SU-DHL-6 (cell line): Measurements from ENCODE around the gene F8.

Experiments
- H2AFZ ChIP-seq: fragments of 200-600 bp; sonication (generic); 2 replicates; pipeline ENCODE4 v1.6.1; 2014; ENCODE audit warnings: low read depth, mild to moderate bottlenecking, moderate library complexity, mixed read lengths, antibody characterized with exemption, low read length; ENCODE audit not compliant: severe bottlenecking
- H3F3A ChIP-seq: fragments of 200-600 bp; shearing (Covaris generic); 2 replicates; pipeline ENCODE4 v1.6.0; 2016; ENCODE audit warnings: antibody characterized with exemption, mild to moderate bottlenecking; ENCODE audit not compliant: insufficient read depth
- H3K27ac ChIP-seq: fragments of 200-600 bp; sonication (generic); 2 replicates; pipeline ENCODE4 v1.5.1; 2016; ENCODE audit warnings: low read depth, mild to moderate bottlenecking, low read length, moderate library complexity, mixed read lengths
- H3K27me3 ChIP-seq: fragments of 200-600 bp; sonication (generic), shearing (Covaris generic); 2 replicates; pipeline ENCODE4 v1.6.0; 2014; ENCODE audit warnings: mild to moderate bottlenecking, low read length
- H3K36me3 ChIP-seq: fragments of 200-600 bp; sonication (generic); 2 replicates; pipeline ENCODE4 v1.6.1; 2014; ENCODE audit warnings: mild to moderate bottlenecking, low read length, mixed read lengths
- H3K4me2 ChIP-seq: fragments of 300-600, 200-600 bp; shearing (Covaris generic), sonication (generic); 2 replicates; pipeline ENCODE4 v1.6.0; 2014; ENCODE audit warnings: low read length, low read depth, mild to moderate bottlenecking; ENCODE audit not compliant: poor library complexity, severe bottlenecking
- H3K4me3 ChIP-seq: fragments of 200-600 bp; sonication (generic); 2 replicates; pipeline ENCODE4 v1.5.1; 2014; ENCODE audit warnings: antibody characterized with exemption, low read length, mild to moderate bottlenecking, mixed read lengths; ENCODE audit not compliant: insufficient read depth, poor library complexity, severe bottlenecking
- H3K79me2 ChIP-seq: fragments of 200-600 bp; sonication (generic); 2 replicates; pipeline ENCODE4 v1.6.1; 2014; ENCODE audit warnings: mild to moderate bottlenecking, low read length, moderate library complexity; ENCODE audit not compliant: insufficient read depth
- H3K9ac ChIP-seq: fragments of 200-600 bp; sonication (generic); 2 replicates; pipeline ENCODE4 v1.7.0; 2014; ENCODE audit warnings: mild to moderate bottlenecking, low read length
- H3K9me2 ChIP-seq: fragments of 200-600 bp; sonication (generic); replicated peaks from 2 replicates; pipeline ENCODE4 v1.6.1; 2014; ENCODE audit warnings: low read length; ENCODE audit not compliant: insufficient read depth
- H3K9me3 ChIP-seq: fragments of 200-600 bp; sonication (generic); 2 replicates; pipeline ENCODE4 v1.6.1; 2014; ENCODE audit warnings: low read length, mixed read lengths; ENCODE audit not compliant: insufficient read depth
- H4K20me1 ChIP-seq: fragments of 200-600 bp; sonication (generic); 2 replicates; pipeline ENCODE4 v1.6.1; 2014; ENCODE audit warnings: low read depth, mild to moderate bottlenecking, antibody characterized with exemption, low read length, moderate library complexity, mixed read lengths
- EZH2phosphoT487 ChIP-seq: fragments of 200-600 bp; sonication (generic), shearing (Covaris generic); conservative IDR thresholded peaks from 2 replicates; pipeline ENCODE4 v1.6.1; 2018; ENCODE audit warnings: mild to moderate bottlenecking, antibody characterized with exemption, low read length, moderate library complexity, mixed read lengths
- TF ChIP-seq, protein P1 (sequence below): fragments of 200-600 bp; sonication (generic); IDR thresholded peaks from one replicate; pipeline ENCODE4 v1.5.1; 2017; ENCODE audit warnings: antibody characterized with exemption, mild to moderate bottlenecking, low read length, moderate library complexity; ENCODE audit not compliant: insufficient read depth, poor library complexity, severe bottlenecking

The F8 gene

DNA sequence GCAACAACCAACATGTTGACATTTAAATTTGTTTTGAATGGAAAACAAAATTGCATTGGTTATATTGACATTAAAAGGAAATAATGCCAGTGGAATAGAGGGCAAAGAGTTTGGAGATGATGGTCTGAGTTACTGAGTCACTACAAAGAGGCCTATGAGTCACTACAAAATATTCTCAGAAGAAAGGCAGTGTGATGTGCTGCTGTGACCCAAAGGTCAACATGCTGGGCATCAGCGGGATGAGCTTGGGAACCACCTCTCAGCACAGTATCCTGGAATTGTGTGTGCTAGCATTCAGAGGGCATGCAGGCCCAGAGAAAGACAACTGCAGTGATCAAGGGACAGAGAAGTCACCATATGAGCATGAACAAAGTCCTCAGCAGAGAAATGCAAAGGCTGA lies 45.6 kb upstream of the F8 start:
- H3K27ac ChIP-seq = no peak overlapping the region
- H3K27me3 ChIP-seq = no peaks in the 10 kb centered on the region
- H3K4me2 ChIP-seq = peak overlapping the region; percentile 72
- no peak overlapping the region for H3K4me3 ChIP-seq
- TF ChIP-seq EZH2phosphoT487 = no peak
- TF ChIP-seq, protein P1, sequence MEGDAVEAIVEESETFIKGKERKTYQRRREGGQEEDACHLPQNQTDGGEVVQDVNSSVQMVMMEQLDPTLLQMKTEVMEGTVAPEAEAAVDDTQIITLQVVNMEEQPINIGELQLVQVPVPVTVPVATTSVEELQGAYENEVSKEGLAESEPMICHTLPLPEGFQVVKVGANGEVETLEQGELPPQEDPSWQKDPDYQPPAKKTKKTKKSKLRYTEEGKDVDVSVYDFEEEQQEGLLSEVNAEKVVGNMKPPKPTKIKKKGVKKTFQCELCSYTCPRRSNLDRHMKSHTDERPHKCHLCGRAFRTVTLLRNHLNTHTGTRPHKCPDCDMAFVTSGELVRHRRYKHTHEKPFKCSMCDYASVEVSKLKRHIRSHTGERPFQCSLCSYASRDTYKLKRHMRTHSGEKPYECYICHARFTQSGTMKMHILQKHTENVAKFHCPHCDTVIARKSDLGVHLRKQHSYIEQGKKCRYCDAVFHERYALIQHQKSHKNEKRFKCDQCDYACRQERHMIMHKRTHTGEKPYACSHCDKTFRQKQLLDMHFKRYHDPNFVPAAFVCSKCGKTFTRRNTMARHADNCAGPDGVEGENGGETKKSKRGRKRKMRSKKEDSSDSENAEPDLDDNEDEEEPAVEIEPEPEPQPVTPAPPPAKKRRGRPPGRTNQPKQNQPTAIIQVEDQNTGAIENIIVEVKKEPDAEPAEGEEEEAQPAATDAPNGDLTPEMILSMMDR = no peak
- no peaks in the 10 kb centered on the region for H3K9me3 ChIP-seq
- no peaks in the 10 kb centered on the region for H3K9me2 ChIP-seq
- H3K79me2 ChIP-seq = peaks cover 57% of the 10 kb centered on the region
- no peak overlapping the region for H3K9ac ChIP-seq
- H4K20me1 ChIP-seq = no peaks in the 10 kb centered on the region
- H2AFZ ChIP-seq = no peak overlapping the region
- H3K36me3 ChIP-seq = peaks cover 2% of the 10 kb centered on the region; the same call in 1 of the 2 replicates
- H3F3A ChIP-seq = no peaks in the 10 kb centered on the region

DNA sequence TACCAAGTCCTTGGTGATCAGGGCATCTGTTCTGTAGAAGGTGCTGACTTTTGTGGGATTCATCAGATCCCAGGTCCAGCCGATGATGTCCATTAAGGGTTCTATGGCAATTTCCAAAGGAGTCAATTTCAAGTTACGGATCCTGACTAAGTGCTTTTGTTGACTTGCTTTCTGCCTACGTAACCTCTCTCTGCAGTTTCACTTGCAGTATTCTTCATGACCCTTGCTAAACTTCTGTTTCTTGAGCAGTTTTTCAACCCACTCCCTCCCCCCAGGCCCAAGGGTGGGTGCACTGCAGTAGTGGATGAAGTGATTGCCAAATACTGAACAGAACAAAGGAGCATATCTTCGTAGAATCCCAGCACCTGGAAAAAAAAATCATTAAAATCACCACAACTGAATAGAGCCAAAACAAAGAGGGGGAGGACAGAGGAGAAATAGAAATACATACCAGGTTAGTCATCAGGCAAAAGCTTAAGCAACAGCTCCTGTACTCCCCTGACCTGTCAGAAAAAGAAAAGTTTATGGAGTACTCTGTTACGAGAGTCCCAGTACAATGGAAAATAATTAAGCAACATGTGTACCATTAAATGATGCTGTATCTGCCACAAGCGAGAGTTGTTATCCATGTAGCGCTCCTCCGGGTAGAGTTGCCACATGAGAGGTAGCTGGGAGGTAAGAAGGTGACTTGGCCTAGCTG lies 42.7 kb upstream of the F8 start:
- Histone ChIP-seq H3K36me3 (peaks cover 6% of the 10 kb centered on the region; the same call in 1 of the 2 replicates), H3F3A (no peaks in the 10 kb centered on the region), H4K20me1 (no peaks in the 10 kb centered on the region), H3K27ac (no peak overlapping the region), H3K79me2 (peaks cover 34% of the 10 kb centered on the region), H3K4me3 (no peak overlapping the region), H3K9me3 (no peaks in the 10 kb centered on the region), H2AFZ (no peak overlapping the region), H3K4me2 (no peak overlapping the region), H3K27me3 (no peaks in the 10 kb centered on the region), H3K9ac (no peak overlapping the region), H3K9me2 (no peaks in the 10 kb centered on the region)
- TF ChIP-seq, protein P1 = no peak
- TF ChIP-seq EZH2phosphoT487 = no peak

DNA sequence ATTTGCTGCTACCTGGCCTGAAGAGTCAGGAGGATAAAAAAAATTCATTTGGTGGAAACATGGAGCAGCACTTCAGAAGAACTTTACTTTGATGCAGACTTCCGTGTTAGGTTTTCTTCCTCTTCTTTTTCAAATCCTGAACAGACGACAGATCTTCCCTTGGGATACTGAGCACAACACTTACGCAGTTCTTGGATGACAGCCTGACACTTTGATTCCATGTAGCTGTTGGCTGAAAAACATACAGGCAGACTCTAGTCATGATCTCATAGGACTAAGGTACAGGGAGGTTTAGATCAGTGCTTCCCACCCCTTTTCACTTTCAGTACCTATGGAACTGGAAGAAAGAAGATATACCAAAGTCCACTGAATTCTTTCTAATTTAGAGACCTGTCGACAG lies 39.2 kb upstream of the F8 start:
- Histone ChIP-seq H3K9ac (no peak overlapping the region), H3K27me3 (no peaks in the 10 kb centered on the region), H3K27ac (no peak overlapping the region), H3K36me3 (peaks cover 7% of the 10 kb centered on the region; the same call in 1 of the 2 replicates), H3K9me2 (no peaks in the 10 kb centered on the region), H3K4me2 (no peak overlapping the region), H3K9me3 (no peaks in the 10 kb centered on the region), H2AFZ (no peak overlapping the region), H4K20me1 (no peaks in the 10 kb centered on the region), H3K4me3 (no peak overlapping the region), H3F3A (no peaks in the 10 kb centered on the region), H3K79me2 (0 out of 2 replicates have a peak, but pooled peaks cover under 1% of the 10 kb centered on the region)
- no peak for TF ChIP-seq EZH2phosphoT487
- TF ChIP-seq, protein P1 = no peak
